ENCODE measurements around the gene ENTPD5. TPM values are rescaled to one million over a fixed set of nuclear protein-coding genes. Genes with fewer than 3 reads are reported as not detected.

Gene ENTPD5
- total and polyA plus RNA-seq, 2 donors (not counting 1 experiment from before 2014, with no cell fraction given), result 9.6 to 13.7 TPM

GRCh38 chr14:73945159-73945670 is 73.9 kb downstream of the ENTPD5 start:
- Histone ChIP-seq H2AFZ (ENCODE audit: low read length) (no peak overlapping the region), H3K27me3 (ENCODE audit: control insufficient read depth, insufficient read depth, low read length) (no peaks in the 10 kb centered on the region), H3K4me2 (ENCODE audit: extremely low read depth, insufficient read depth, low read length) (no peak overlapping the region), H3K4me1 (ENCODE audit: control insufficient read depth, extremely low read depth, insufficient read depth, low read length) (peaks cover 8% of the 10 kb centered on the region), H3K36me3 (ENCODE audit: control insufficient read depth, insufficient read depth, low read length) (peaks cover 9% of the 10 kb centered on the region), H3K79me2 (ENCODE audit: control insufficient read depth, insufficient read depth, low read length) (no peaks in the 10 kb centered on the region), H4K20me1 (ENCODE audit: control insufficient read depth, extremely low read depth, insufficient read depth, low read length) (no peaks in the 10 kb centered on the region), H3K9me3 (ENCODE audit: control insufficient read depth, insufficient read depth, low read depth, low read length) (no peaks in the 10 kb centered on the region), H3K27ac (ENCODE audit: insufficient read depth, low read length) (no peak overlapping the region), H3K9ac (ENCODE audit: insufficient read depth, low read length) (no peak overlapping the region), H3K4me3 (replicated peaks in 1 of 4; ENCODE audit: control extremely low read depth in 1 of 4, insufficient read depth in 1 of 4, low read depth in 3 of 4, low read length in 4 of 4) (no peak overlapping the region)
- TF ChIP-seq EZH2 (IDR thresholded peaks at IDR 0.05; ENCODE audit: low read length, missing control alignments), result no peak
- no peak for TF ChIP-seq CTCF (conservative IDR thresholded peaks at IDR 0.05 in 1 of 2, IDR thresholded peaks at IDR 0.05 in 1 of 2; ENCODE audit: low read depth in 1 of 2, low read length in 2 of 2)
- no peak for DNase-seq (ENCODE audit: low read depth in 2 of 2)

- no peak overlapping the region for H2AFZ ChIP-seq (ENCODE audit: low read length)
- H3K79me2 ChIP-seq (ENCODE audit: control insufficient read depth, insufficient read depth, low read length), result no peaks in the 10 kb centered on the region
- no peak overlapping the region for H3K27ac ChIP-seq (ENCODE audit: insufficient read depth, low read length)
- no peaks in the 10 kb centered on the region for H3K27me3 ChIP-seq (ENCODE audit: control insufficient read depth, insufficient read depth, low read length)
- TF ChIP-seq CTCF (conservative IDR thresholded peaks at IDR 0.05 in 1 of 2, IDR thresholded peaks at IDR 0.05 in 1 of 2; ENCODE audit: low read depth in 1 of 2, low read length in 2 of 2) (no peak), EZH2 (IDR thresholded peaks at IDR 0.05; ENCODE audit: low read length, missing control alignments) (no peak)
- H4K20me1 ChIP-seq (ENCODE audit: control insufficient read depth, extremely low read depth, insufficient read depth, low read length), result no peaks in the 10 kb centered on the region
- H3K4me3 ChIP-seq (replicated peaks in 1 of 4; ENCODE audit: control extremely low read depth in 1 of 4, insufficient read depth in 1 of 4, low read depth in 3 of 4, low read length in 4 of 4), result no peak overlapping the region
- peaks cover 8% of the 10 kb centered on the region for H3K4me1 ChIP-seq (ENCODE audit: control insufficient read depth, extremely low read depth, insufficient read depth, low read length)
- no peak overlapping the region for H3K4me2 ChIP-seq (ENCODE audit: extremely low read depth, insufficient read depth, low read length)
- no peak overlapping the region for H3K9ac ChIP-seq (ENCODE audit: insufficient read depth, low read length)
- no peak for DNase-seq (ENCODE audit: low read depth in 2 of 2)
- H3K9me3 ChIP-seq (ENCODE audit: control insufficient read depth, insufficient read depth, low read depth, low read length), result no peaks in the 10 kb centered on the region
- peaks cover 9% of the 10 kb centered on the region for H3K36me3 ChIP-seq (ENCODE audit: control insufficient read depth, insufficient read depth, low read length)
Measured at GRCh38 chr14:73944432-73945158, 74.5 kb downstream of the ENTPD5 start.

GRCh38 chr14:73943083-73943482 is 76.0 kb downstream of the ENTPD5 start:
- H3K9me3 ChIP-seq (ENCODE audit: control insufficient read depth, insufficient read depth, low read depth, low read length), result no peaks in the 10 kb centered on the region
- TF ChIP-seq EZH2 (IDR thresholded peaks at IDR 0.05; ENCODE audit: low read length, missing control alignments) (no peak), CTCF (conservative IDR thresholded peaks at IDR 0.05 in 1 of 2, IDR thresholded peaks at IDR 0.05 in 1 of 2; ENCODE audit: low read depth in 1 of 2, low read length in 2 of 2) (no peak)
- H4K20me1 ChIP-seq (ENCODE audit: control insufficient read depth, extremely low read depth, insufficient read depth, low read length), result no peaks in the 10 kb centered on the region
- no peaks in the 10 kb centered on the region for H3K79me2 ChIP-seq (ENCODE audit: control insufficient read depth, insufficient read depth, low read length)
- H3K9ac ChIP-seq (ENCODE audit: insufficient read depth, low read length), result no peak overlapping the region
- H3K4me3 ChIP-seq (replicated peaks in 1 of 4; ENCODE audit: control extremely low read depth in 1 of 4, insufficient read depth in 1 of 4, low read depth in 3 of 4, low read length in 4 of 4), result no peak overlapping the region
- H3K36me3 ChIP-seq (ENCODE audit: control insufficient read depth, insufficient read depth, low read length), result peaks cover 9% of the 10 kb centered on the region
- H3K4me2 ChIP-seq (ENCODE audit: extremely low read depth, insufficient read depth, low read length), result no peak overlapping the region
- DNase-seq (ENCODE audit: low read depth in 2 of 2), result peak; percentile 11 to 79
- peaks cover 8% of the 10 kb centered on the region for H3K4me1 ChIP-seq (ENCODE audit: control insufficient read depth, extremely low read depth, insufficient read depth, low read length)
- no peaks in the 10 kb centered on the region for H3K27me3 ChIP-seq (ENCODE audit: control insufficient read depth, insufficient read depth, low read length)
- H3K27ac ChIP-seq (ENCODE audit: insufficient read depth, low read length), result peak overlapping the region; percentile 13
- no peak overlapping the region for H2AFZ ChIP-seq (ENCODE audit: low read length)
